ENCODE results near the gene SWAP70.

The SWAP70 gene

DNA sequence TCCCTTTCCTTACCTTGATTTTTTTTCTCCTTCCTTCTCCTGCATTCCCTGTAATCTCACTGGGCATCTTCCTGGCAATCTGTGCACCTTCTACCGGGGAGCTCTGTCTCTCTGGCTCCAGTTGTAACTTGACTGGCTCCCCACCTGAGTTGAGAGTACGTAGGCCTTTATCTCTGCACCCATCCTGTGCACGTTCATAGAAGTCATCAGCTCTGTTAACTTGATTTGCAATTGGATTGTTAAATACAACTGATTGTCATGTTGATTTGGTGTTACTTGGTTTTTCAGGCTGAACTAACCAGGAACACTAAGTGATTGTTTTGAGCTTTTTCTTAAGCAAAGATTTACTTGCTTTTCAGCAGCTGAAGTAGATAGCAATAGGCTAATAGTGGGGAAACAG is 11.8 kb downstream of the SWAP70 start:
- Histone ChIP-seq H3K27me3 (ENCODE audit: low read depth, low read length) (no peaks in the 10 kb centered on the region), H3K4me1 (ENCODE audit: control insufficient read depth in 1 of 2, insufficient read depth in 2 of 2, low read length in 2 of 2) (no peaks in the 10 kb centered on the region), H3K36me3 (ENCODE audit: control insufficient read depth in 1 of 2, insufficient read depth in 2 of 2, low read length in 2 of 2) (no peaks in the 10 kb centered on the region), H3K27ac (ENCODE audit: low read length) (no peak overlapping the region), H3K4me3 (ENCODE audit: low read depth in 1 of 2, low read length in 2 of 2) (no peak overlapping the region), H3K9me3 (ENCODE audit: control insufficient read depth in 1 of 2, low read length in 2 of 2) (no peaks in the 10 kb centered on the region)

GRCh38 chr11:9677951-9678350 is 14.1 kb downstream of the SWAP70 start:
- Histone ChIP-seq H3K4me3 (ENCODE audit: low read depth in 1 of 2, low read length in 2 of 2) (no peak overlapping the region), H3K36me3 (ENCODE audit: control insufficient read depth in 1 of 2, insufficient read depth in 2 of 2, low read length in 2 of 2) (no peaks in the 10 kb centered on the region), H3K27me3 (ENCODE audit: low read depth, low read length) (no peaks in the 10 kb centered on the region), H3K4me1 (ENCODE audit: control insufficient read depth in 1 of 2, insufficient read depth in 2 of 2, low read length in 2 of 2) (peaks cover 3 to 7% of the 10 kb centered on the region in 2 donors), H3K9me3 (ENCODE audit: control insufficient read depth in 1 of 2, low read length in 2 of 2) (no peaks in the 10 kb centered on the region), H3K27ac (ENCODE audit: low read length) (no peak overlapping the region)

DNA sequence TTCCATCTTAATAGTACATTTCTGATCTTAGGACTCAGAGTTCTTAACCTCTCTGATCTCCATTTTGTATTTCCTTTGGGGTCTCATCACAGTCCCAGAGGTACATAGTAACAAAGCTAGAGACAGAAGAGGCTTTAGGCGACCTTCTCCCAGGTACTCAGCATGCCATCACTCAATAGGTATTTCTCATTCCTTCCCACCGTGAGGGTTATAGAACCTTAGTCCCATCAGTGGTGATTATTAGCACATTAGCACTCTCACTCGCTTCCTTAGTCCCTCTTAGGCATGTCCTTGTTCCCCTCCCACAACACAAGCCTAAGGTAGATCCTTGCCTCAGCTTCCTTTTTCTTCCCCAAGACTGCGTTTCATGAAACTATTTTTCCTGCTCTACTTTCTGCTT is 14.7 kb downstream of the SWAP70 start:
- no peak overlapping the region for H3K27ac ChIP-seq (ENCODE audit: low read length)
- H3K4me3 ChIP-seq (ENCODE audit: low read depth in 1 of 2, low read length in 2 of 2): no peak overlapping the region
- no peaks in the 10 kb centered on the region for H3K36me3 ChIP-seq (ENCODE audit: control insufficient read depth in 1 of 2, insufficient read depth in 2 of 2, low read length in 2 of 2)
- no peaks in the 10 kb centered on the region for H3K9me3 ChIP-seq (ENCODE audit: control insufficient read depth in 1 of 2, low read length in 2 of 2)
- H3K4me1 ChIP-seq (ENCODE audit: control insufficient read depth in 1 of 2, insufficient read depth in 2 of 2, low read length in 2 of 2): peaks cover 3 to 7% of the 10 kb centered on the region in 2 donors
- no peaks in the 10 kb centered on the region for H3K27me3 ChIP-seq (ENCODE audit: low read depth, low read length)

DNA sequence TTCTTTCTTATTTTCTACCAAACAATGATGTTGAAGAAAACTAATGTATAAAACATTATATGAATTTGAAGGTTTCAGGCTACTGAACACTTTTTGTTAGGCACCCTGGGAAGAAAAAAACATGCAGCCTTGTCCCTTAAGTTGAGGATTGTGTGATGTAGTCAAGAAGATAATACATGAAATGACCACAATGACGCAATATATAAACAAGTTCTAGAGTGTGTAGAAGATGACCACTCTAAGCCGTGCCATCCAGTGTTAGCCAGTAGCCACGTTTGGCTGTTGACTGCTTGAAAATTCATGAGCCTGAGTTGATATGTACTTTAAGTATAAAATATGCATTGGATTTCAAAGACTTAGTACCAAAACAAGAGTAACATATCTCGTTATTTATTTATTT is 16.2 kb downstream of the SWAP70 start:
- H3K36me3 ChIP-seq (ENCODE audit: control insufficient read depth in 1 of 2, insufficient read depth in 2 of 2, low read length in 2 of 2): no peaks in the 10 kb centered on the region
- no peaks in the 10 kb centered on the region for H3K27me3 ChIP-seq (ENCODE audit: low read depth, low read length)
- H3K4me1 ChIP-seq (ENCODE audit: control insufficient read depth in 1 of 2, insufficient read depth in 2 of 2, low read length in 2 of 2): peaks cover 3 to 7% of the 10 kb centered on the region in 2 donors
- H3K4me3 ChIP-seq (ENCODE audit: low read depth in 1 of 2, low read length in 2 of 2): no peak overlapping the region
- no peak overlapping the region for H3K27ac ChIP-seq (ENCODE audit: low read length)
- H3K9me3 ChIP-seq (ENCODE audit: control insufficient read depth in 1 of 2, low read length in 2 of 2): no peaks in the 10 kb centered on the region

- no peak overlapping the region for H3K27ac ChIP-seq (ENCODE audit: low read length)
Measured at GRCh38 chr11:9681583-9682372, 17.9 kb downstream of the SWAP70 start.

DNA sequence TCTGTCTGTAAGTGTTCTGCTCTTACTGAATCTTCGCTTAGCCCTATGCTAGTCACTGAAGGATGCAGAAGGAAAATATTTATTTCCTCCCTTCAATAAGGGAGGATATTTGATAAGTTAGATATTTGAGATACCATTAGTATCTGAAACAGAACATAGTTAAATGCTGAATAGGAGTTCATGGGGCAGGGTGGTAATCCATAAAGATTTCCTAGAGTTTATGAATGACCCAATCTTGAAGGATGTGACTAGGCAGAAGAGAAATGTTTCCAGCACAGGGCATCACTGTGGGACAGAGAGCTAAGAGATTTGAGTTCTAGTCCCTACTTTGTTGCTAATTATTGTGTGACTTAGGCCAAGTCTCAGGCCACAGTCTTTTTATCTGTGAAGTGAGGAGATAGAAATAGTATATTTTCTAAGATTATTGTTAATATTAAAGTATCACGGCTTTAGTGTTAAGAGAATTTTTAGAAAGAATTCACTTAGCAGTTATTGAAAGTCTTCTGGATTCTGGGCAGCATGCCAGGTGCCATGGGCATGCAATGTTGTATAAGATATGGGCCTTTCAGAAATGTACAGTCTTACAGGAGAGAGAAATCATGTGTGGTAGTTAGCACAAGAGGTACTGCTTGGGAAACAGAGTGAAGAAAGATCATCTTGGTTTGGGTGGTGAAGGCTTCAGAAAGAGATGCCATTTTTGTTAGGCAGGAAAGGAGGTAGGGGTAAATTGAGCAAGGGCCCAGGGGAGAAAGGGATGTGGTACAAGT is 24.0 kb downstream of the SWAP70 start:
- H3K27ac ChIP-seq (ENCODE audit: low read length): peak overlapping the region; percentile 76
- peaks cover 9 to 20% of the 10 kb centered on the region in 2 donors for H3K4me1 ChIP-seq (ENCODE audit: control insufficient read depth in 1 of 2, insufficient read depth in 2 of 2, low read length in 2 of 2)
- H3K9me3 ChIP-seq (ENCODE audit: control insufficient read depth in 1 of 2, low read length in 2 of 2): no peaks in the 10 kb centered on the region

More at GRCh38 chr11:9681583-9682372, 17.9 kb downstream of the SWAP70 start:
- Histone ChIP-seq H3K27me3 (ENCODE audit: low read depth, low read length) (no peaks in the 10 kb centered on the region), H3K4me1 (ENCODE audit: control insufficient read depth in 1 of 2, insufficient read depth in 2 of 2, low read length in 2 of 2) (peaks cover 3 to 7% of the 10 kb centered on the region in 2 donors), H3K36me3 (ENCODE audit: control insufficient read depth in 1 of 2, insufficient read depth in 2 of 2, low read length in 2 of 2) (no peaks in the 10 kb centered on the region), H3K9me3 (ENCODE audit: control insufficient read depth in 1 of 2, low read length in 2 of 2) (no peaks in the 10 kb centered on the region), H3K4me3 (ENCODE audit: low read depth in 1 of 2, low read length in 2 of 2) (no peak overlapping the region)

DNA sequence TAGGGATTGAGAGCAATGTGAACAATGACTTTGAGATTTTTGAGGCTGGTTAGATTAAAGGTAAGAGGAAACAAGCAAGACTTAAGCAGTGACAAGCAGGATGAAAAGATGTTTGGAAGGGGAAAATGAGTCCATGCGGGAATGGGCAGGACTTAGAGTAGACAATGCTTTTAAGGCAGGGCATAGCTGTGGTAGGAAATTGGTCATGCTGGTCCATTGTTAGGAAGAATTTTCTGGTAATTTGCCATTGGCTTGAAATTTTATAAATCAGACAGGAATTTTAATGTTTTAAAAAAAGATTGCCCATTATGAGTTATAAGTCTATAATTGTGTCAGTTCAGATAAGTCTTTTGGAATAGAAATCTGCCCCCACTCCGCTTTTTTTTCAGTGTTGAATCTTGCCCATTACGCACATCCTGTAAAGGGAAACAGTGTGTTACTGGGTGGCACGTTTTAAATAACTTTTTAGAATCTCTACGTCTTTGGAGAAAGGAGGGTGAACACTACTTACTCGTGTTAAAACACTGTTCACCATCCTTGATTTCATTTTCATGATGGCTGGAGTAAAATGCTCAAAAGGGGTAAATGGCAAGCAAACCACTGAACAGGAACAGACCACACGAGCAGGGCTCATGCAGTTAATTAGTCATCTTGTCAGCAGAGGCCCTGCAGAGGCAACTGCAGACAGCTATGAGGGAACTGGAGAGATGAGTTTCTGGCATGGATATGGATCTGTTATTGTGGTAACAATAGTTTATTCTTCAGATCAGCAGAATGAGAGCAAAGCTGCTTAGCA is 25.0 kb downstream of the SWAP70 start:
- no peaks in the 10 kb centered on the region for H3K27me3 ChIP-seq (ENCODE audit: low read depth, low read length)
- H3K4me3 ChIP-seq (ENCODE audit: low read depth in 1 of 2, low read length in 2 of 2): no peak overlapping the region
- H3K27ac ChIP-seq (ENCODE audit: low read length): peak overlapping the region; percentile 76
- H3K36me3 ChIP-seq (ENCODE audit: control insufficient read depth in 1 of 2, insufficient read depth in 2 of 2, low read length in 2 of 2): no peaks in the 10 kb centered on the region
- peaks cover 9 to 20% of the 10 kb centered on the region in 2 donors for H3K4me1 ChIP-seq (ENCODE audit: control insufficient read depth in 1 of 2, insufficient read depth in 2 of 2, low read length in 2 of 2)
- no peaks in the 10 kb centered on the region for H3K9me3 ChIP-seq (ENCODE audit: control insufficient read depth in 1 of 2, low read length in 2 of 2)

More for the DNA sequence above, 24.0 kb downstream of the SWAP70 start:
- Histone ChIP-seq H3K36me3 (ENCODE audit: control insufficient read depth in 1 of 2, insufficient read depth in 2 of 2, low read length in 2 of 2) (no peaks in the 10 kb centered on the region), H3K27me3 (ENCODE audit: low read depth, low read length) (no peaks in the 10 kb centered on the region), H3K4me3 (ENCODE audit: low read depth in 1 of 2, low read length in 2 of 2) (no peak overlapping the region)

DNA sequence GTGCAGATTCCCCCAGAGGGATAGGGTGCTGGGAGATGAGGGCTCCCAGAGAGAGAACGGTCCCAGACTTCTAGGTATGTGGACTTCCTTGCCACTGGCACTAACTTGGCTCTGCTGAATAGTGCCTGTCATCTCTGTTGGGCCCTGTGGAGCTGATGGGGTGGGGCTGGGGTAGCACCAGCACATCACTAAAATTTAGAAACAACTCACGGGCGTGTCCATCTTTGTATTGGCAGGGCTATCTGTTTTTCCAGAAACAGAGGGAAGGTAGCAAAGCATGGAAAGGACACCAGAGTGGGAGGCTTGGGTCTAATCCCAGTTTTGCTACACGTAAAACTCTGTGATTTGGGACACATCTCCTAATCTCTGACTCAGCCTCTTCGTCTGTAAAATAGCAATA is 25.8 kb downstream of the SWAP70 start:
- no peaks in the 10 kb centered on the region for H3K36me3 ChIP-seq (ENCODE audit: control insufficient read depth in 1 of 2, insufficient read depth in 2 of 2, low read length in 2 of 2)
- peaks cover 9 to 20% of the 10 kb centered on the region in 2 donors for H3K4me1 ChIP-seq (ENCODE audit: control insufficient read depth in 1 of 2, insufficient read depth in 2 of 2, low read length in 2 of 2)
- H3K27ac ChIP-seq (ENCODE audit: low read length): peak overlapping the region; percentile 76
- H3K27me3 ChIP-seq (ENCODE audit: low read depth, low read length): no peaks in the 10 kb centered on the region
- H3K4me3 ChIP-seq (ENCODE audit: low read depth in 1 of 2, low read length in 2 of 2): no peak overlapping the region
- no peaks in the 10 kb centered on the region for H3K9me3 ChIP-seq (ENCODE audit: control insufficient read depth in 1 of 2, low read length in 2 of 2)

GRCh38 chr11:9691865-9692264 is 28.0 kb downstream of the SWAP70 start:
- Histone ChIP-seq H3K4me3 (ENCODE audit: low read depth in 1 of 2, low read length in 2 of 2) (no peak overlapping the region), H3K9me3 (ENCODE audit: control insufficient read depth in 1 of 2, low read length in 2 of 2) (no peaks in the 10 kb centered on the region), H3K27me3 (ENCODE audit: low read depth, low read length) (no peaks in the 10 kb centered on the region), H3K27ac (ENCODE audit: low read length) (peak overlapping the region; percentile 3), H3K36me3 (ENCODE audit: control insufficient read depth in 1 of 2, insufficient read depth in 2 of 2, low read length in 2 of 2) (peaks cover 6 to 12% of the 10 kb centered on the region in 2 donors), H3K4me1 (ENCODE audit: control insufficient read depth in 1 of 2, insufficient read depth in 2 of 2, low read length in 2 of 2) (peaks cover 9 to 20% of the 10 kb centered on the region in 2 donors)

GRCh38 chr11:9692691-9693090 is 28.8 kb downstream of the SWAP70 start:
- Histone ChIP-seq H3K4me3 (ENCODE audit: low read depth in 1 of 2, low read length in 2 of 2) (no peak overlapping the region), H3K36me3 (ENCODE audit: control insufficient read depth in 1 of 2, insufficient read depth in 2 of 2, low read length in 2 of 2) (peaks cover 6 to 12% of the 10 kb centered on the region in 2 donors), H3K9me3 (ENCODE audit: control insufficient read depth in 1 of 2, low read length in 2 of 2) (no peaks in the 10 kb centered on the region), H3K27me3 (ENCODE audit: low read depth, low read length) (no peaks in the 10 kb centered on the region), H3K27ac (ENCODE audit: low read length) (peak overlapping the region; percentile 59), H3K4me1 (ENCODE audit: control insufficient read depth in 1 of 2, insufficient read depth in 2 of 2, low read length in 2 of 2) (peaks cover 9 to 20% of the 10 kb centered on the region in 2 donors)

Measured in muscle layer of duodenum (tissue), 2 donors.